HepG2 (cell line): ENCODE measurements around the gene PWWP2A. TPM values are rescaled to one million over a fixed set of nuclear protein-coding genes. Genes with fewer than 3 reads are reported as not detected.

Source experiments
- EZH2 ChIP-seq: conservative IDR thresholded peaks from 2 replicates; pipeline ENCODE4 v1.6.1; 2012; ENCODE audit warnings: mild to moderate bottlenecking, low read depth, low read length, moderate library complexity
- GABPB1 ChIP-seq: IDR thresholded peaks from 2 replicates; pipeline ENCODE4 v1.6.1; 2016; ENCODE audit warnings: mild to moderate bottlenecking, missing genetic modification reagents, moderate library complexity, missing compliant biosample characterization
- HDAC2 ChIP-seq: sonication (generic); formaldehyde crosslinking; IDR thresholded peaks from 2 replicates; pipeline ENCODE4 v1.4.0; 2020; ENCODE audit warnings: missing genetic modification reagents
- HHEX ChIP-seq: IDR thresholded peaks from 2 replicates; pipeline ENCODE4 v1.6.1; 2016; ENCODE audit warnings: control low read depth
- KLF11 ChIP-seq: IDR thresholded peaks from 2 replicates; pipeline ENCODE4 v1.6.1; 2016; ENCODE audit warnings: missing compliant biosample characterization
- KLF12 ChIP-seq: sonication (generic); formaldehyde crosslinking; IDR thresholded peaks from 2 replicates; pipeline ENCODE4 v1.4.0; 2020; ENCODE audit warnings: missing genetic modification reagents, borderline replicate concordance
- NFIB ChIP-seq: sonication (generic); formaldehyde crosslinking; IDR thresholded peaks from 2 replicates; pipeline ENCODE4 v1.9.0; 2021; ENCODE audit warnings: missing genetic modification reagents, mild to moderate bottlenecking, borderline replicate concordance
- PHF20 ChIP-seq: sonication (generic); formaldehyde crosslinking; IDR thresholded peaks from 2 replicates; pipeline ENCODE4 v1.5.0; 2020; ENCODE audit warnings: mild to moderate bottlenecking, missing genetic modification reagents
- POLR2G ChIP-seq: fragments of 200-400 bp; formaldehyde crosslinking; IDR thresholded peaks from 2 replicates; pipeline ENCODE4 v1.6.1; 2018; ENCODE audit warnings: mild to moderate bottlenecking, low read depth, low read length, moderate library complexity
- RBFOX2 ChIP-seq: fragments of 200-400 bp; formaldehyde crosslinking; IDR thresholded peaks from 2 replicates; pipeline ENCODE4 v1.6.1; 2017; ENCODE audit warnings: low read depth, mild to moderate bottlenecking, low read length
- SETDB1 ChIP-seq: sonication (generic); formaldehyde crosslinking; IDR thresholded peaks from 2 replicates; pipeline ENCODE4 v1.5.1; 2020; ENCODE audit warnings: missing genetic modification reagents, mild to moderate bottlenecking, borderline replicate concordance
- STAT6 ChIP-seq: sonication (generic); formaldehyde crosslinking; IDR thresholded peaks from 2 replicates; pipeline ENCODE4 v1.4.0; 2020; ENCODE audit warnings: missing genetic modification reagents, mild to moderate bottlenecking, borderline replicate concordance
- TOE1 ChIP-seq: sonication (generic); formaldehyde crosslinking; IDR thresholded peaks from 2 replicates; pipeline ENCODE4 v1.4.0; 2020; ENCODE audit warnings: mild to moderate bottlenecking, missing genetic modification reagents
- ZBTB1 ChIP-seq: sonication (generic); formaldehyde crosslinking; IDR thresholded peaks from 2 replicates; pipeline ENCODE4 v1.4.0; 2020; ENCODE audit warnings: missing genetic modification reagents, borderline replicate concordance
- ZFP1 ChIP-seq: IDR thresholded peaks from 2 replicates; pipeline ENCODE4 v1.6.1; 2016
- ZNF10 ChIP-seq: sonication (generic); formaldehyde crosslinking; IDR thresholded peaks from 2 replicates; pipeline ENCODE4 v1.4.0; 2020; ENCODE audit warnings: mild to moderate bottlenecking, low read depth, missing genetic modification reagents, borderline replicate concordance
- ZNF232 ChIP-seq: sonication (generic); formaldehyde crosslinking; IDR thresholded peaks from 2 replicates; pipeline ENCODE4 v1.4.0; 2020; ENCODE audit warnings: missing genetic modification reagents, borderline replicate concordance
- ZNF552 ChIP-seq: sonication (generic); formaldehyde crosslinking; IDR thresholded peaks from 2 replicates; pipeline ENCODE4 v1.9.0; 2022; ENCODE audit warnings: missing genetic modification reagents, mild to moderate bottlenecking, borderline replicate concordance
- ZNF616 ChIP-seq: sonication (generic); formaldehyde crosslinking; IDR thresholded peaks from 2 replicates; pipeline ENCODE4 v1.5.0; 2020; ENCODE audit warnings: low read depth, mild to moderate bottlenecking, missing genetic modification reagents
- ZNF839 ChIP-seq: sonication (generic); formaldehyde crosslinking; IDR thresholded peaks from 2 replicates; pipeline ENCODE4 v1.4.0; 2020; ENCODE audit warnings: missing genetic modification reagents, mild to moderate bottlenecking, borderline replicate concordance
- polyA plus RNA-seq, 8 experiments: library from polyadenylated mRNA; depleted of rRNA in 3 of 8; stranded (reverse) in 7 of 8; unstranded in 1 of 8; fragments of >200 nt; fragmentation: Illumina TruSeq in 4 of 8; extraction: Trizol in 4 of 8; gene quantifications; 2 replicates each; pipeline versions ENCODE4 v1.2.1 to v1.2.3, GENCODE V29; 2011 to 2016; ENCODE audit warnings: low read depth in 4 of 8, missing spikeins in 1 of 8, mixed read lengths in 1 of 8; ENCODE audit not compliant: insufficient read depth in 1 of 8
- total RNA-seq, 5 experiments: library from RNA; depleted of rRNA; stranded (reverse); fragments of >200 nt; fragmentation: Illumina TruSeq; extraction: Trizol; gene quantifications; 2 replicates each; pipeline ENCODE4 v1.2.3, GENCODE V29; 2016; ENCODE audit warnings: low read depth in 1 of 5
- TF ChIP-seq, protein P1 (sequence below): sonication (generic); formaldehyde crosslinking; IDR thresholded peaks from 2 replicates; pipeline ENCODE4 v1.4.0; 2020; ENCODE audit warnings: missing genetic modification reagents, mild to moderate bottlenecking, borderline replicate concordance
- TF ChIP-seq, protein P2 (sequence below): sonication (generic); formaldehyde crosslinking; IDR thresholded peaks from 2 replicates; pipeline ENCODE4 v1.8.0; 2022; ENCODE audit warnings: missing genetic modification reagents, mild to moderate bottlenecking, borderline replicate concordance
- TF ChIP-seq, protein P3 (sequence below): sonication (generic); formaldehyde crosslinking; IDR thresholded peaks from 2 replicates; pipeline ENCODE4 v1.4.0; 2020; ENCODE audit warnings: missing genetic modification reagents

PWWP2A gene
- total and polyA plus RNA-seq, 2 of the 13 experiments (the other 11 are each of a cell fraction or from before 2014, with no cell fraction given), result 7.3 to 16.9 TPM

- TF ChIP-seq STAT6 (CRISPR knock-in tag) (no peak), ZNF552 (CRISPR knock-in tag) (no peak), SETDB1 (CRISPR knock-in tag) (no peak), HDAC2 (CRISPR knock-in tag) (peak; percentile 48; the same call in 1 of the 2 replicates), ZFP1 (CRISPR knock-in tag) (peak; percentile 41; the same call in 1 of the 2 replicates), ZNF232 (CRISPR knock-in tag) (0 out of 2 replicates have a peak, but pooled peaks have one; percentile 33), TOE1 (no peak), NFIB (CRISPR knock-in tag) (no peak), ZBTB1 (CRISPR knock-in tag) (no peak), GABPB1 (CRISPR knock-in tag) (peak; percentile 67), HHEX (CRISPR knock-in tag) (no peak), ZNF616 (CRISPR knock-in tag) (no peak), KLF12 (CRISPR knock-in tag) (no peak), ZNF839 (no peak), RBFOX2 (peak; percentile 91), PHF20 (CRISPR knock-in tag) (peak; percentile 27; the same call in 1 of the 2 replicates), ZNF10 (CRISPR knock-in tag) (no peak), EZH2 (no peak), KLF11 (no peak), POLR2G (peak; percentile 88)
- TF ChIP-seq, protein P1, sequence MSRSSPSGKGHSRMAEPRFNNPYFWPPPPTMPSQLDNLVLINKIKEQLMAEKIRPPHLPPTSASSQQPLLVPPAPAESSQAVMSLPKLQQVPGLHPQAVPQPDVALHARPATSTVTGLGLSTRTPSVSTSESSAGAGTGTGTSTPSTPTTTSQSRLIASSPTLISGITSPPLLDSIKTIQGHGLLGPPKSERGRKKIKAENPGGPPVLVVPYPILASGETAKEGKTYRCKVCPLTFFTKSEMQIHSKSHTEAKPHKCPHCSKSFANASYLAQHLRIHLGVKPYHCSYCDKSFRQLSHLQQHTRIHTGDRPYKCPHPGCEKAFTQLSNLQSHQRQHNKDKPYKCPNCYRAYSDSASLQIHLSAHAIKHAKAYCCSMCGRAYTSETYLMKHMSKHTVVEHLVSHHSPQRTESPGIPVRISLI (CRISPR knock-in tag), result no peak
- TF ChIP-seq, protein P2, sequence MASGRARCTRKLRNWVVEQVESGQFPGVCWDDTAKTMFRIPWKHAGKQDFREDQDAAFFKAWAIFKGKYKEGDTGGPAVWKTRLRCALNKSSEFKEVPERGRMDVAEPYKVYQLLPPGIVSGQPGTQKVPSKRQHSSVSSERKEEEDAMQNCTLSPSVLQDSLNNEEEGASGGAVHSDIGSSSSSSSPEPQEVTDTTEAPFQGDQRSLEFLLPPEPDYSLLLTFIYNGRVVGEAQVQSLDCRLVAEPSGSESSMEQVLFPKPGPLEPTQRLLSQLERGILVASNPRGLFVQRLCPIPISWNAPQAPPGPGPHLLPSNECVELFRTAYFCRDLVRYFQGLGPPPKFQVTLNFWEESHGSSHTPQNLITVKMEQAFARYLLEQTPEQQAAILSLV (CRISPR knock-in tag), result no peak
- TF ChIP-seq, protein P3, sequence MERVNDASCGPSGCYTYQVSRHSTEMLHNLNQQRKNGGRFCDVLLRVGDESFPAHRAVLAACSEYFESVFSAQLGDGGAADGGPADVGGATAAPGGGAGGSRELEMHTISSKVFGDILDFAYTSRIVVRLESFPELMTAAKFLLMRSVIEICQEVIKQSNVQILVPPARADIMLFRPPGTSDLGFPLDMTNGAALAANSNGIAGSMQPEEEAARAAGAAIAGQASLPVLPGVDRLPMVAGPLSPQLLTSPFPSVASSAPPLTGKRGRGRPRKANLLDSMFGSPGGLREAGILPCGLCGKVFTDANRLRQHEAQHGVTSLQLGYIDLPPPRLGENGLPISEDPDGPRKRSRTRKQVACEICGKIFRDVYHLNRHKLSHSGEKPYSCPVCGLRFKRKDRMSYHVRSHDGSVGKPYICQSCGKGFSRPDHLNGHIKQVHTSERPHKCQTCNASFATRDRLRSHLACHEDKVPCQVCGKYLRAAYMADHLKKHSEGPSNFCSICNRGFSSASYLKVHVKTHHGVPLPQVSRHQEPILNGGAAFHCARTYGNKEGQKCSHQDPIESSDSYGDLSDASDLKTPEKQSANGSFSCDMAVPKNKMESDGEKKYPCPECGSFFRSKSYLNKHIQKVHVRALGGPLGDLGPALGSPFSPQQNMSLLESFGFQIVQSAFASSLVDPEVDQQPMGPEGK, result no peak; the same call in 1 of the 2 replicates
These were observed at the start of gene PWWP2A (continued) for GRCh38 chr5:160119142-160119904.
